ENCODE results near the gene C11orf52.

C11orf52 gene

GRCh38 chr11:111947143-111947542, 28.4 kb downstream of the C11orf52 start:
- Histone ChIP-seq H3K4me3 (replicated peaks; ENCODE audit: low read depth, low read length) (no peak overlapping the region), H3K36me3 (ENCODE audit: control insufficient read depth, insufficient read depth, low read length) (no peaks in the 10 kb centered on the region), H3K27me3 (replicated peaks; ENCODE audit: control insufficient read depth, insufficient read depth, low read length) (no peaks in the 10 kb centered on the region)
- DNase-seq (ENCODE audit: extremely low read depth, insufficient read length), result no peak
- TF ChIP-seq, protein P1, sequence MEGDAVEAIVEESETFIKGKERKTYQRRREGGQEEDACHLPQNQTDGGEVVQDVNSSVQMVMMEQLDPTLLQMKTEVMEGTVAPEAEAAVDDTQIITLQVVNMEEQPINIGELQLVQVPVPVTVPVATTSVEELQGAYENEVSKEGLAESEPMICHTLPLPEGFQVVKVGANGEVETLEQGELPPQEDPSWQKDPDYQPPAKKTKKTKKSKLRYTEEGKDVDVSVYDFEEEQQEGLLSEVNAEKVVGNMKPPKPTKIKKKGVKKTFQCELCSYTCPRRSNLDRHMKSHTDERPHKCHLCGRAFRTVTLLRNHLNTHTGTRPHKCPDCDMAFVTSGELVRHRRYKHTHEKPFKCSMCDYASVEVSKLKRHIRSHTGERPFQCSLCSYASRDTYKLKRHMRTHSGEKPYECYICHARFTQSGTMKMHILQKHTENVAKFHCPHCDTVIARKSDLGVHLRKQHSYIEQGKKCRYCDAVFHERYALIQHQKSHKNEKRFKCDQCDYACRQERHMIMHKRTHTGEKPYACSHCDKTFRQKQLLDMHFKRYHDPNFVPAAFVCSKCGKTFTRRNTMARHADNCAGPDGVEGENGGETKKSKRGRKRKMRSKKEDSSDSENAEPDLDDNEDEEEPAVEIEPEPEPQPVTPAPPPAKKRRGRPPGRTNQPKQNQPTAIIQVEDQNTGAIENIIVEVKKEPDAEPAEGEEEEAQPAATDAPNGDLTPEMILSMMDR (IDR thresholded peaks at IDR 0.05; ENCODE audit: insufficient read depth, low read length, poor library complexity, severe bottlenecking), result no peak

- no peak for DNase-seq (ENCODE audit: extremely low read depth, insufficient read length)
- Histone ChIP-seq H3K36me3 (ENCODE audit: control insufficient read depth, insufficient read depth, low read length) (no peaks in the 10 kb centered on the region), H3K4me3 (replicated peaks; ENCODE audit: low read depth, low read length) (no peak overlapping the region), H3K27me3 (replicated peaks; ENCODE audit: control insufficient read depth, insufficient read depth, low read length) (no peaks in the 10 kb centered on the region)
- TF ChIP-seq, protein P1 (IDR thresholded peaks at IDR 0.05; ENCODE audit: insufficient read depth, low read length, poor library complexity, severe bottlenecking), result no peak
These were observed 31.1 kb downstream of the C11orf52 start for GRCh38 chr11:111949519-111950426.

DNA sequence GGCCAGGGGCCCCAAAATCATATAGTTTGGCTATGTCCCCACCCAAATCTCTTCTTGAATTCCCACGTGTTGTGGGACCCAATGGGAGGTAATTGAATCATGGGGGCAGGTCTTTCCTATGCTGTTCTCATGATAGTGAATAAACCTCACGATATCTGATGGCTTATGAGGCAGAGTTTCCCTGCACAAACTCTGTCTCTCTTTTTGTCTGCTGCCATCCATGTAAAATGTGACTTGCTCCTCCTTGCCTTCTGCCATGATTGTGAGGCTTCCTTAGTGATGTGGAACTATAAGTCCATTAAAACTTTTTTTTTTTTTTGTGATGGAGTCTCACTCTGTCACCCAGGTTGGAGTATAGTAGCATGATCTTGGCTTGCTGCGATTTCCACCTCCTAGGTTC, 32.9 kb downstream of the C11orf52 start:
- no peaks in the 10 kb centered on the region for H3K27me3 ChIP-seq (replicated peaks; ENCODE audit: control insufficient read depth, insufficient read depth, low read length)
- TF ChIP-seq, protein P1 (IDR thresholded peaks at IDR 0.05; ENCODE audit: insufficient read depth, low read length, poor library complexity, severe bottlenecking), result no peak
- H3K4me3 ChIP-seq (replicated peaks; ENCODE audit: low read depth, low read length), result no peak overlapping the region
- no peak for DNase-seq (ENCODE audit: extremely low read depth, insufficient read length)
- H3K36me3 ChIP-seq (ENCODE audit: control insufficient read depth, insufficient read depth, low read length), result no peaks in the 10 kb centered on the region

DNA sequence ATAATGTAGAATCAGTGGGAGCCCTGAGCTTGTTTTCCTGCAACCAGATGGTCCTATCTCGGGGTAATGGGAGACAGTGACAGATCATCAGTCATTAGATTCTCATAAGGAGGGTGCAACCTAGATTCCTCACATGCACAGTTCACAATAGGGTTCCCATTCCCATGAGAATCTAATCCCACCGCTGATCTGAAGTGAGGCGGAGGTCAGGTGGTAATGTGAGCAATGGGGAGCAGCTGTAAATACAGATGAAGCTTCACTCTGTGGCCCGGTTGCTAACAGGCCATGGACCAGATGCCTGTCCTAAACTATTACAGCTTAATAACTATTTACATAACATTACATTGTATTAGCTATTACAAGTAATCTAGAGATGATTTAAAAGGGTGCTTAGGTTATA, 35.4 kb downstream of the C11orf52 start:
- no peak overlapping the region for H3K4me3 ChIP-seq (replicated peaks; ENCODE audit: low read depth, low read length)
- no peaks in the 10 kb centered on the region for H3K27me3 ChIP-seq (replicated peaks; ENCODE audit: control insufficient read depth, insufficient read depth, low read length)
- no peaks in the 10 kb centered on the region for H3K36me3 ChIP-seq (ENCODE audit: control insufficient read depth, insufficient read depth, low read length)
- TF ChIP-seq, protein P1 (IDR thresholded peaks at IDR 0.05; ENCODE audit: insufficient read depth, low read length, poor library complexity, severe bottlenecking), result no peak
- DNase-seq (ENCODE audit: extremely low read depth, insufficient read length), result no peak

- TF ChIP-seq, protein P1 (IDR thresholded peaks at IDR 0.05; ENCODE audit: insufficient read depth, low read length, poor library complexity, severe bottlenecking), result no peak
- no peak for DNase-seq (ENCODE audit: extremely low read depth, insufficient read length)
These were observed 39.1 kb downstream of the C11orf52 start for GRCh38 chr11:111957663-111958444.

More at GRCh38 chr11:111957663-111958444, 39.1 kb downstream of the C11orf52 start:
- no peaks in the 10 kb centered on the region for H3K36me3 ChIP-seq (ENCODE audit: control insufficient read depth, insufficient read depth, low read length)
- no peak overlapping the region for H3K4me3 ChIP-seq (replicated peaks; ENCODE audit: low read depth, low read length)
- H3K27me3 ChIP-seq (replicated peaks; ENCODE audit: control insufficient read depth, insufficient read depth, low read length), result no peaks in the 10 kb centered on the region
